ENCODE data around the gene RNASE2.

RNASE2 gene

DNA sequence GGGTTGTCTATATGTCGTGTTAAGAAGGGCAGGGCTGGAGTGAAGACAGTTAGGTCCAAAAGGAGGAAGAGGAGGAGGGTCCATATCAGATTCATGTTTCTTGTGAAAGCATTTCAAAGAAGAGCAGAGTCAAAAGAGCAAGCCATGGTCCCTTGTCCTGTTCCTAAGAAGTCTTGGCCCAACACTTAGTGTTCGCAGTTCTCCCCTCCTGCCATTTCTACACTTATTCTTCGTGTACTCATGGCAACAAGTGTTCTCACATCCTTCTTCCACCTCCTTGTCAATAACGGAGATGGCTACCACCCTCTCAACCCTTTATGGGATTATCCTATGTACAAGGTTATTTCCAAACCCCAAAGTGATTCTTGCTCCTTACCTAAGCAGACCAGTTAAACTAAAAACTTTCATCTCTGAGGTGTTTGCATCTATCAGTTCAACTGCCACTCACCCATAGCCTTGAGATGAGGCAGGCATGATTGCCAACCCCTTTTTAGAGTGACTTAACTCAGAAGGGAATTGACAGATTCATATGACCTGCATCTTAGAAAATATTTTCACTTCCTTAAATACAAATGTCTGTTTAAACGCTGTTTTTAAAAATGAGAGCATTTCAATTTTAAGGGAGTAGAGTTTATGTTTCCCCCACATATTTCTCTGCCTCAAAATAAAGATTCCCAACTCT lies 19.8 kb upstream of the RNASE2 start:
- TF ChIP-seq, protein P1, sequence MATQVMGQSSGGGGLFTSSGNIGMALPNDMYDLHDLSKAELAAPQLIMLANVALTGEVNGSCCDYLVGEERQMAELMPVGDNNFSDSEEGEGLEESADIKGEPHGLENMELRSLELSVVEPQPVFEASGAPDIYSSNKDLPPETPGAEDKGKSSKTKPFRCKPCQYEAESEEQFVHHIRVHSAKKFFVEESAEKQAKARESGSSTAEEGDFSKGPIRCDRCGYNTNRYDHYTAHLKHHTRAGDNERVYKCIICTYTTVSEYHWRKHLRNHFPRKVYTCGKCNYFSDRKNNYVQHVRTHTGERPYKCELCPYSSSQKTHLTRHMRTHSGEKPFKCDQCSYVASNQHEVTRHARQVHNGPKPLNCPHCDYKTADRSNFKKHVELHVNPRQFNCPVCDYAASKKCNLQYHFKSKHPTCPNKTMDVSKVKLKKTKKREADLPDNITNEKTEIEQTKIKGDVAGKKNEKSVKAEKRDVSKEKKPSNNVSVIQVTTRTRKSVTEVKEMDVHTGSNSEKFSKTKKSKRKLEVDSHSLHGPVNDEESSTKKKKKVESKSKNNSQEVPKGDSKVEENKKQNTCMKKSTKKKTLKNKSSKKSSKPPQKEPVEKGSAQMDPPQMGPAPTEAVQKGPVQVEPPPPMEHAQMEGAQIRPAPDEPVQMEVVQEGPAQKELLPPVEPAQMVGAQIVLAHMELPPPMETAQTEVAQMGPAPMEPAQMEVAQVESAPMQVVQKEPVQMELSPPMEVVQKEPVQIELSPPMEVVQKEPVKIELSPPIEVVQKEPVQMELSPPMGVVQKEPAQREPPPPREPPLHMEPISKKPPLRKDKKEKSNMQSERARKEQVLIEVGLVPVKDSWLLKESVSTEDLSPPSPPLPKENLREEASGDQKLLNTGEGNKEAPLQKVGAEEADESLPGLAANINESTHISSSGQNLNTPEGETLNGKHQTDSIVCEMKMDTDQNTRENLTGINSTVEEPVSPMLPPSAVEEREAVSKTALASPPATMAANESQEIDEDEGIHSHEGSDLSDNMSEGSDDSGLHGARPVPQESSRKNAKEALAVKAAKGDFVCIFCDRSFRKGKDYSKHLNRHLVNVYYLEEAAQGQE (IDR thresholded peaks at IDR 0.05; ENCODE audit: insufficient read depth in 1 of 2, low read depth in 2 of 2, low read length in 2 of 2), result no peak
- TF ChIP-seq POLR2AphosphoS5 (IDR thresholded peaks at IDR 0.05; ENCODE audit: low read depth, low read length), result no peak
- no peak for TF ChIP-seq FOXP2 (optimal IDR thresholded peaks at IDR 0.05; ENCODE audit: borderline replicate concordance, extremely low read depth, extremely low read length, insufficient read depth)
- TF ChIP-seq TAF1 (IDR thresholded peaks at IDR 0.05; ENCODE audit: borderline replicate concordance, insufficient read depth, low read length), result no peak
- no peak for TF ChIP-seq SIN3A (IDR thresholded peaks at IDR 0.05; ENCODE audit: borderline replicate concordance, insufficient read depth, low read length)

DNA sequence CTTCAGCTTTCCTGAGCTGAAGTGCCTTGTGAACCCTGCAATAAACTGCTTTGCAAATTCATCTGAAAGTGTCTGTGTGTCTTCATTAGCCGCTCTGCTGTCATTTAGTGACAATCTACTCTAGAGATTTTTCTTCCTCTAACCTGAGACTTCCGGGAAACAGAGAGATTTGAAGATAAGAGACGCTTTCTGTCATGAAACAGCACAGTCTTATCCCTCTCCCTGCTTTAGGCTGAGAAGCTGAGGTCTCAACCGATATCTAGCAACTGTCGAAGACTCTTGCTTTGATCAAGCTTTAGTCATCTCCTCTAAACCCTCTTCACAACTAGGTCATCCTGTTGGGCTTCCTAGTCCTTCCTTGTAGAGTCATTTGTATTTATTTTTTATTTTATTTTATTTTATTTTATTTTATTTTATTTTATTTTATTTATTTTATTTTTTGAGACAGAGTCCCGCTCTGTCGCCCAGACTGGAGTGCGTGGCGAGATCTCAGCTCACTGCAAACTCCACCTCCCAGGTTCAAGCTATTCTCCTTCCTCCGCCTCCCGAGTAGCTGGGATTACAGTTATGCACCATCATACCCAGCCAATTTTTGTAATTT lies 1.2 kb downstream of the RNASE2 start:
- no peak for TF ChIP-seq FOXP2 (optimal IDR thresholded peaks at IDR 0.05; ENCODE audit: borderline replicate concordance, extremely low read depth, extremely low read length, insufficient read depth)
- TF ChIP-seq, protein P1 (IDR thresholded peaks at IDR 0.05; ENCODE audit: insufficient read depth in 1 of 2, low read depth in 2 of 2, low read length in 2 of 2), result no peak
- no peak for TF ChIP-seq SIN3A (IDR thresholded peaks at IDR 0.05; ENCODE audit: borderline replicate concordance, insufficient read depth, low read length)
- no peak for TF ChIP-seq POLR2AphosphoS5 (IDR thresholded peaks at IDR 0.05; ENCODE audit: low read depth, low read length)
- TF ChIP-seq TAF1 (IDR thresholded peaks at IDR 0.05; ENCODE audit: borderline replicate concordance, insufficient read depth, low read length), result no peak

DNA sequence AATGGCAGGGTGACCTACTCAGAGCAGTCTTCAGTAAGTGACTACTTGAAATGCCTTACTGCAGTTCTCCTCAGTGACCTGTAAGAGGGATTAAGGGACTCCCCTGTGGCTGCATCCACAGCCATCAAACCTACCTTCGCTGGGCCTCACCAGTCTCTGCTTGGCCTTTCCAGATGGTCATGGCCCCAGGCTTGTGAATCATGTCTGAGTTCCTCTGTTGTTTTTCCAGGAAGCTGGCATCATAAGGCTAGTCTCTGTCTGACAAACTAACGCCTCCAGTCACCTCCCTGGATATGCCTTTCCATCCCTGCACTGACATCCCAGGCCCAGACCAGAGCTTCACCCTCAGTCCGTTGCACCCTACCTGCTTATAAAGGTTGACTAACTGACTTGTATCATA lies 14.0 kb downstream of the RNASE2 start:
- no peak for TF ChIP-seq TAF1 (IDR thresholded peaks at IDR 0.05; ENCODE audit: borderline replicate concordance, insufficient read depth, low read length)
- TF ChIP-seq SIN3A (IDR thresholded peaks at IDR 0.05; ENCODE audit: borderline replicate concordance, insufficient read depth, low read length), result no peak

DNA sequence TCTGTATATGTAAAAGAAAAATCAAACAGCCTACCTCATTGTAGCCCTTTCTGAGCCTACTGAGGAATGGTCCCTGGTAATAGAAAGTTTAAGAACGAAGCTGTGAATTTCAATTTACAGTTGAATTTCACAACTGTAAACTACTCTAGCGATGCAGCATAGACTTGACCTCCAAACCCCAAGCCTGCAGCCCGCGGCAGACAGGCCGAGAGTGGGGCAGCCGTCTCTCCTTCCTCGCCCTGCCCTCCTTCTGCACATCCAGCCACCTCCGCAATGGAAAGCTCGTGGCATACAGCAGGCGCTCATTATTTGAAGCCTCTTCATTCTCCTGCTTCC lies 15.3 kb downstream of the RNASE2 start:
- TF ChIP-seq POLR2AphosphoS5 (IDR thresholded peaks at IDR 0.05; ENCODE audit: low read depth, low read length) (no peak), FOXP2 (optimal IDR thresholded peaks at IDR 0.05; ENCODE audit: borderline replicate concordance, extremely low read depth, extremely low read length, insufficient read depth) (no peak), TAF1 (IDR thresholded peaks at IDR 0.05; ENCODE audit: borderline replicate concordance, insufficient read depth, low read length) (no peak), SIN3A (IDR thresholded peaks at IDR 0.05; ENCODE audit: borderline replicate concordance, insufficient read depth, low read length) (no peak)
- TF ChIP-seq, protein P1 (IDR thresholded peaks at IDR 0.05; ENCODE audit: insufficient read depth in 1 of 2, low read depth in 2 of 2, low read length in 2 of 2), result no peak

DNA sequence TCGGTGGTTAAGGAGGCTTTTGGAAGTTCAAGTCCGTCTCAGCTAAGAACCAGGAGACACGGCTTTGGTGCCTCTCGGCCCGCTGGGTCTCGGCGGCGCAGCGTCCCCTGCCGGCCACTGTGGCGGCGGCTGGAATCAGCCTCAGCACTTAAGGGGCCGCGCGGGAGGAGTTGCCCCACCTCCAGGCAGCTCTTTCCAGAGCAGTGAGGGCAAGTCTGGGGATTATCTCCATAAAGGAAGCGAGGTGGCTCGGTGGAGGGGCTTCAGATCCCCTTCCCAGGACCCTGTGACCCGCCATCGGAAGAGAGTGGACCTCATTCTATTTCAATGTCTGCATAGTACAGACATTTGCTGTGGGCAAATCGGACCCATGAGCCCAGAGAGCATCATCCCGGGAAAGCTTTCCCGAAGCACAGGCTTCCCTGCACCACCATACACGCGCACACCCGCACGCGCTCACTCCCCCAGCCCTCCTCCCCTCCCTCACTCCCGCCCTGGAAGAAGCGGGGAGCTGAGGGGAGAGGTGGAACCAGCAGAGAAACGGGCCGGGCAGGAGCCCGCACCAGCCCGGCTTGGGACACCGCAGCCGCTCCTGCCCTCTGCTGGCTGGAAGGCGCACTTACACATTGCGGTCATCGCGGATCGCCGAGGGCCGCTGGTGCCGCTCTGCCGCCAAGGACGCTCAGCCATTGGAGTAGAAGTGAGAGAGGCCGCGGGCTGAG lies 15.9 kb downstream of the RNASE2 start:
- TF ChIP-seq SIN3A (IDR thresholded peaks at IDR 0.05; ENCODE audit: borderline replicate concordance, insufficient read depth, low read length) (no peak), FOXP2 (optimal IDR thresholded peaks at IDR 0.05; ENCODE audit: borderline replicate concordance, extremely low read depth, extremely low read length, insufficient read depth) (peak; percentile 59), POLR2AphosphoS5 (IDR thresholded peaks at IDR 0.05; ENCODE audit: low read depth, low read length) (0 out of 2 replicates have a peak, but pooled peaks have one; percentile 36), TAF1 (IDR thresholded peaks at IDR 0.05; ENCODE audit: borderline replicate concordance, insufficient read depth, low read length) (no peak)
- TF ChIP-seq, protein P1 (IDR thresholded peaks at IDR 0.05; ENCODE audit: insufficient read depth in 1 of 2, low read depth in 2 of 2, low read length in 2 of 2), result no peak

All from PFSK-1 (cell line).